AG04450 (cell line): ENCODE measurements around the gene SEC61A1. TPM values are rescaled to one million over a fixed set of nuclear protein-coding genes. Genes with fewer than 3 reads are reported as not detected.
A peak's percentile ranks its signal among the peaks of the same experiment; 100 is the strongest.

ENCODE experiments used
- CTCF ChIA-PET: fragments of 300-600, 350-600 bp; formaldehyde crosslinking; extraction: SDS; loops from one replicate; lab custom pipeline; 2022; ENCODE audit warnings: antibody characterized with exemption, inconsistent platforms; lab: Charles Lee
- POLR2A ChIA-PET: fragments of 350-600 bp; formaldehyde crosslinking; extraction: SDS; loops from one replicate; lab custom pipeline; 2021; ENCODE audit warnings: antibody characterized with exemption, inconsistent platforms; lab: Yijun Ruan, JAX
- DNase-seq: peaks from one replicate; pipeline ENCODE4 v3.0.0-alpha.2; 2011; ENCODE audit warnings: low read depth, low spot score
- H3K27ac ChIP-seq: one replicate; pipeline ENCODE4 v1.5.1; 2012; ENCODE audit warnings: low read depth, low read length, control low read depth
- H3K27me3 ChIP-seq: one replicate; pipeline ENCODE4 v1.6.0; 2012; ENCODE audit warnings: low read length; ENCODE audit not compliant: control insufficient read depth, insufficient read depth
- H3K4me3 ChIP-seq: 2 replicates; pipeline ENCODE4 v1.5.1; 2011; ENCODE audit warnings: mild to moderate bottlenecking, low read depth, low read length, control low read depth
- H3K9me3 ChIP-seq: 2 replicates; pipeline ENCODE4 v1.5.1; 2012; ENCODE audit warnings: low read length; ENCODE audit not compliant: control insufficient read depth, insufficient read depth
- CTCF ChIP-seq: IDR thresholded peaks from 2 replicates; pipeline ENCODE4 v1.5.1; 2011; ENCODE audit warnings: low read depth, low read length, control low read depth, inconsistent platforms
- polyA plus RNA-seq: library from polyadenylated mRNA; depleted of rRNA; stranded (reverse); fragments of >200 nt; gene quantifications from 2 replicates; pipeline ENCODE4 v1.2.3, GENCODE V29; 2011

SEC61A1 gene
- polyA plus RNA-seq, 1 experiment, result 639 TPM

GRCh38 chr3:128089135-128089534, 36.9 kb downstream of the SEC61A1 start:
- ChIA-PET CTCF (no interaction called here), POLR2A (no interaction called here)
- no peak for DNase-seq
- no peak for TF ChIP-seq CTCF
- Histone ChIP-seq H3K27me3 (no peaks in the 10 kb centered on the region), H3K9me3 (no peaks in the 10 kb centered on the region), H3K4me3 (no peak overlapping the region), H3K27ac (no peak overlapping the region)

- Histone ChIP-seq H3K9me3 (no peaks in the 10 kb centered on the region), H3K27ac (no peak overlapping the region), H3K27me3 (no peaks in the 10 kb centered on the region), H3K4me3 (no peak overlapping the region)
- POLR2A ChIA-PET, result no interaction called here
- no peak for DNase-seq
- no peak for TF ChIP-seq CTCF
- CTCF ChIA-PET, result interaction anchor here (0.8 to 1.4 kb wide), 3 partner anchors 42 to 526 kb away, joined by 3 to 9 read pairs (median 5); no protein-coding TSS in a partner anchor
Measured at GRCh38 chr3:128091586-128091985, 39.3 kb downstream of the SEC61A1 start.

- no peak overlapping the region for H3K27ac ChIP-seq
- ChIA-PET CTCF (interaction anchor here (0.9 to 4.1 kb wide), 24 partner anchors 9 to 523 kb away, joined by 3 to 81 read pairs (median 6); partner anchors contain the start of gene RUVBL1), POLR2A (interaction anchor here (1.1 to 1.5 kb wide), 4 partner anchors 14 to 39 kb away, joined by 3 to 5 read pairs (median 4); partner anchors contain the start of gene RUVBL1)
- no peak for DNase-seq
- no peaks in the 10 kb centered on the region for H3K27me3 ChIP-seq
- H3K4me3 ChIP-seq, result no peak overlapping the region
- no peaks in the 10 kb centered on the region for H3K9me3 ChIP-seq
- no peak for TF ChIP-seq CTCF
Measured at GRCh38 chr3:128094295-128095151, 42.3 kb downstream of the SEC61A1 start.

GRCh38 chr3:128095222-128095703, 43.0 kb downstream of the SEC61A1 start:
- Histone ChIP-seq H3K4me3 (no peak overlapping the region), H3K27ac (peak overlapping the region; percentile 57), H3K9me3 (no peaks in the 10 kb centered on the region), H3K27me3 (no peaks in the 10 kb centered on the region)
- TF ChIP-seq CTCF, result peak; percentile 89
- POLR2A ChIA-PET, result interaction anchor here (1.1 to 1.5 kb wide), 3 partner anchors 15 to 39 kb away, joined by 3 to 5 read pairs (median 4); partner anchors contain the start of gene RUVBL1
- peak; percentile 65 for DNase-seq
- CTCF ChIA-PET, result interaction anchor here (0.6 to 4.1 kb wide), 29 partner anchors 8 to 513 kb away, joined by 3 to 81 read pairs (median 5); partner anchors contain the start of gene RUVBL1
